HEK293 (cell line): ENCODE results near the gene RIOX2.

Source experiments
- CTCF ChIA-PET: fragments of 350-600 bp; formaldehyde crosslinking; extraction: SDS; loops from one replicate; lab custom pipeline; 2021; ENCODE audit warnings: antibody characterized with exemption; lab: Yijun Ruan, JAX
- POLR2A ChIA-PET: fragments of 300-600 bp; formaldehyde crosslinking; extraction: SDS; loops from one replicate; lab custom pipeline; 2020; ENCODE audit warnings: antibody characterized with exemption, inconsistent platforms; lab: Yijun Ruan, JAX
- H3K27ac ChIP-seq: fragments of 200-500 bp; sonication (Bioruptor generic); 2 replicates; pipeline ENCODE4 v1.5.1; 2014; ENCODE audit warnings: low read depth, low read length, control low read depth, inconsistent platforms; ENCODE audit errors: extremely low read depth
- H3K36me3 ChIP-seq, 2 experiments: fragments of 200-500 bp in 1 of 2; sonication (Bioruptor generic) in 1 of 2; 1 replicate in 1 of 2; 2 replicates in 1 of 2; pipeline ENCODE4 v1.5.1; 2014 to 2017; ENCODE audit warnings: inconsistent platforms in 2 of 2, low read length in 2 of 2; ENCODE audit not compliant: control insufficient read depth in 2 of 2, insufficient read depth in 1 of 2
- H3K4me1 ChIP-seq: fragments of 200-500 bp; sonication (Bioruptor generic); 2 replicates; pipeline ENCODE4 v1.5.1; 2014; ENCODE audit warnings: mild to moderate bottlenecking, low read length, inconsistent platforms; ENCODE audit not compliant: control insufficient read depth, insufficient read depth
- H3K4me3 ChIP-seq: 2 replicates; pipeline ENCODE4 v1.5.1; 2011; ENCODE audit warnings: low read depth, mild to moderate bottlenecking, control low read depth, low read length, moderate library complexity
- H3K9me3 ChIP-seq: fragments of 200-500 bp; sonication (Bioruptor generic); 2 replicates; pipeline ENCODE4 v1.5.1; 2014; ENCODE audit warnings: low read depth, low read length, inconsistent platforms; ENCODE audit not compliant: control insufficient read depth, insufficient read depth
- EGR2 ChIP-seq: fragments of 450-650 bp; formaldehyde crosslinking; IDR thresholded peaks from 2 replicates; pipeline ENCODE4 v1.5.1; 2016; ENCODE audit warnings: low read depth, missing biosample characterization, missing genetic modification characterization
- ELK4 ChIP-seq: IDR thresholded peaks from 2 replicates; pipeline ENCODE4 v1.6.1; 2011; ENCODE audit warnings: mild to moderate bottlenecking, low read depth, low read length, borderline replicate concordance
- GLI2 ChIP-seq: fragments of 450-650 bp; formaldehyde crosslinking; IDR thresholded peaks from 2 replicates; pipeline ENCODE4; 2017; ENCODE audit warnings: missing biosample characterization, missing genetic modification characterization, low read depth, borderline replicate concordance
- OSR2 ChIP-seq: fragments of 450-650 bp; formaldehyde crosslinking; IDR thresholded peaks from 2 replicates; pipeline ENCODE4 v1.5.1; 2016; ENCODE audit warnings: missing biosample characterization, missing genetic modification characterization
- PRDM1 ChIP-seq: fragments of 450-650 bp; formaldehyde crosslinking; IDR thresholded peaks from 2 replicates; pipeline ENCODE4; 2016; ENCODE audit warnings: missing biosample characterization, missing genetic modification characterization
- PRDM6 ChIP-seq: fragments of 450-650 bp; formaldehyde crosslinking; IDR thresholded peaks from 2 replicates; pipeline ENCODE4 v1.5.1; 2017; ENCODE audit warnings: missing biosample characterization, missing genetic modification characterization
- RBAK ChIP-seq: fragments of 450-650 bp; formaldehyde crosslinking; IDR thresholded peaks from 2 replicates; pipeline ENCODE4 v1.5.1; 2016; ENCODE audit warnings: missing biosample characterization, missing genetic modification characterization
- SCRT2 ChIP-seq: fragments of 450-650 bp; formaldehyde crosslinking; IDR thresholded peaks from 2 replicates; pipeline ENCODE4 v1.5.1; 2016; ENCODE audit warnings: missing biosample characterization, missing genetic modification characterization
- ZBTB17 ChIP-seq: fragments of 450-650 bp; formaldehyde crosslinking; IDR thresholded peaks from 2 replicates; pipeline ENCODE4 v1.5.1; 2016; ENCODE audit warnings: missing biosample characterization, missing genetic modification characterization
- ZNF140 ChIP-seq: fragments of 450-650 bp; formaldehyde crosslinking; IDR thresholded peaks from 2 replicates; pipeline ENCODE4 v1.5.1; 2016; ENCODE audit warnings: missing biosample characterization, missing genetic modification characterization
- ZNF155 ChIP-seq: fragments of 450-650 bp; formaldehyde crosslinking; IDR thresholded peaks from 2 replicates; pipeline ENCODE4 v1.5.1; 2016; ENCODE audit warnings: missing biosample characterization, missing genetic modification characterization
- ZNF221 ChIP-seq: fragments of 450-650 bp; formaldehyde crosslinking; IDR thresholded peaks from 2 replicates; pipeline ENCODE4 v1.5.1; 2017; ENCODE audit warnings: missing biosample characterization, missing genetic modification characterization, borderline replicate concordance
- ZNF266 ChIP-seq: fragments of 450-650 bp; formaldehyde crosslinking; IDR thresholded peaks from 2 replicates; pipeline ENCODE4 v1.5.1; 2016; ENCODE audit warnings: missing biosample characterization, missing genetic modification characterization, low read depth
- ZNF324 ChIP-seq: fragments of 450-650 bp; formaldehyde crosslinking; IDR thresholded peaks from 2 replicates; pipeline ENCODE4 v1.5.1; 2016; ENCODE audit warnings: missing biosample characterization, missing genetic modification characterization
- ZNF366 ChIP-seq: fragments of 450-650 bp; formaldehyde crosslinking; conservative IDR thresholded peaks from 2 replicates; pipeline ENCODE4 v1.5.1; 2016; ENCODE audit warnings: missing biosample characterization, missing genetic modification characterization
- ZNF510 ChIP-seq: fragments of 450-650 bp; formaldehyde crosslinking; IDR thresholded peaks from 2 replicates; pipeline ENCODE4 v1.5.1; 2018; ENCODE audit warnings: mild to moderate bottlenecking, missing genetic modification characterization, missing biosample characterization; ENCODE audit not compliant: insufficient replicate concordance
- ZNF530 ChIP-seq: fragments of 450-650 bp; formaldehyde crosslinking; IDR thresholded peaks from 2 replicates; pipeline ENCODE4 v1.5.1; 2016; ENCODE audit warnings: low read depth, missing biosample characterization, missing genetic modification characterization
- ZNF544 ChIP-seq: fragments of 450-650 bp; formaldehyde crosslinking; IDR thresholded peaks from 2 replicates; pipeline ENCODE4 v1.5.0; 2017; ENCODE audit warnings: missing biosample characterization, missing genetic modification characterization
- ZNF561 ChIP-seq: fragments of 450-650 bp; IDR thresholded peaks from 2 replicates; pipeline ENCODE4 v1.5.1; 2018; ENCODE audit warnings: missing biosample characterization, missing genetic modification characterization, borderline replicate concordance
- ZNF621 ChIP-seq: fragments of 450-650 bp; formaldehyde crosslinking; IDR thresholded peaks from 2 replicates; pipeline ENCODE4 v1.5.1; 2017; ENCODE audit warnings: missing biosample characterization, missing genetic modification characterization
- ZNF692 ChIP-seq: fragments of 450-650 bp; formaldehyde crosslinking; IDR thresholded peaks from 2 replicates; pipeline ENCODE4 v1.5.1; 2016; ENCODE audit warnings: missing biosample characterization, missing genetic modification characterization
- ZNF704 ChIP-seq: fragments of 450-650 bp; formaldehyde crosslinking; IDR thresholded peaks from 2 replicates; pipeline ENCODE4 v1.5.1; 2016; ENCODE audit warnings: missing biosample characterization, missing genetic modification characterization

Gene RIOX2

GRCh38 chr3:97960993-97961766 lies 11.1 kb downstream of the RIOX2 start:
- Histone ChIP-seq H3K4me3 (no peak overlapping the region), H3K9me3 (no peaks in the 10 kb centered on the region), H3K4me1 (peaks cover 2% of the 10 kb centered on the region), H3K27ac (no peak overlapping the region)
- CTCF ChIA-PET, result interaction anchor here (0.7 kb wide), 1 partner anchor 138 kb away, joined by 4 read pairs; no protein-coding TSS in a partner anchor
- no peak for TF ChIP-seq ZNF510 (tag by site-specific recombination)
- TF ChIP-seq ZNF366 (tag by site-specific recombination), result no peak
- TF ChIP-seq, all 188 proteins: peak for 0
- POLR2A ChIA-PET, result no interaction called here
- peaks cover 0 to 60% of the 10 kb centered on the region in 2 experiments; a peak in 2 of 3 replicates for H3K36me3 ChIP-seq

- CTCF ChIA-PET, result interaction anchor here (0.7 kb wide), 1 partner anchor 139 kb away, joined by 4 read pairs; no protein-coding TSS in a partner anchor
- Histone ChIP-seq H3K9me3 (no peaks in the 10 kb centered on the region), H3K4me3 (no peak overlapping the region), H3K36me3 (peaks cover 0 to 60% of the 10 kb centered on the region in 2 experiments; a peak in 2 of 3 replicates), H3K4me1 (peaks cover 2% of the 10 kb centered on the region), H3K27ac (no peak overlapping the region)
- TF ChIP-seq ZNF704 (tag by site-specific recombination) (no peak), ZNF621 (tag by site-specific recombination) (no peak), SCRT2 (tag by site-specific recombination) (no peak), ELK4 (no peak)
- POLR2A ChIA-PET, result no interaction called here
Measured at GRCh38 chr3:97960551-97960950, 11.7 kb downstream of the RIOX2 start.

- Histone ChIP-seq H3K27ac (no peak overlapping the region), H3K9me3 (no peaks in the 10 kb centered on the region)
- TF ChIP-seq GLI2 (no peak), OSR2 (tag by site-specific recombination) (0 out of 2 replicates have a peak, but pooled peaks have one; percentile 26), PRDM6 (peak; percentile 73), ZNF561 (tag by site-specific recombination) (no peak), SCRT2 (tag by site-specific recombination) (peak; percentile 53)
- TF ChIP-seq, all 188 proteins: peak for 3
- Histone ChIP-seq H3K4me1 (peaks cover 2% of the 10 kb centered on the region), H3K4me3 (no peak overlapping the region), H3K36me3 (peaks cover 0 to 62% of the 10 kb centered on the region in 2 experiments; a peak in 2 of 3 replicates)
- ChIA-PET POLR2A (no interaction called here), CTCF (interaction anchor here (1.1 kb wide), 1 partner anchor 145 kb away, joined by 3 read pairs; no protein-coding TSS in a partner anchor)
Measured at GRCh38 chr3:97959872-97960271, 12.4 kb downstream of the RIOX2 start.

- H3K9me3 ChIP-seq, result no peaks in the 10 kb centered on the region
- CTCF ChIA-PET, result interaction anchor here (1.1 kb wide), 1 partner anchor 144 kb away, joined by 3 read pairs; no protein-coding TSS in a partner anchor
- POLR2A ChIA-PET, result no interaction called here
- peaks cover 0 to 72% of the 10 kb centered on the region in 2 experiments; a peak in 2 of 3 replicates for H3K36me3 ChIP-seq
- H3K27ac ChIP-seq, result no peak overlapping the region
- no peaks in the 10 kb centered on the region; the same call in 1 of the 2 replicates for H3K4me1 ChIP-seq
- H3K4me3 ChIP-seq, result no peak overlapping the region
- no peak for TF ChIP-seq ZNF266 (tag by site-specific recombination)
- no peak for TF ChIP-seq ZNF530
- no peak for TF ChIP-seq ZNF692 (tag by site-specific recombination)
- no peak for TF ChIP-seq ZNF324
- TF ChIP-seq ZBTB17, result no peak
- TF ChIP-seq PRDM1 (tag by site-specific recombination), result no peak
- no peak for TF ChIP-seq ZNF140 (tag by site-specific recombination)
- no peak for TF ChIP-seq RBAK (tag by site-specific recombination)
- no peak for TF ChIP-seq ZNF155 (tag by site-specific recombination)
- TF ChIP-seq ZNF221 (tag by site-specific recombination), result no peak
- TF ChIP-seq ZNF544 (tag by site-specific recombination), result no peak
- TF ChIP-seq EGR2 (tag by site-specific recombination), result no peak
Measured at GRCh38 chr3:97958796-97959195, 13.4 kb downstream of the RIOX2 start.
